Spleen (tissue), 11 donors: Measurements from ENCODE around the gene SLC4A8. TPM values are rescaled to one million over a fixed set of nuclear protein-coding genes. Genes with fewer than 3 reads are reported as not detected.

Experiments used
- DNase-seq: peaks from one replicate; pipeline ENCODE4 v3.0.0-alpha.2; 2020
- H3K27ac ChIP-seq, 8 donors: fragments of 200-600 bp; sonication (generic) in 7 of 8; 1 replicate in 4 of 8; 2 replicates in 4 of 8; pipeline versions ENCODE4 v1.5.0 to v1.8.0; 2016 to 2021; ENCODE audit warnings: inconsistent platforms in 4 of 8, mild to moderate bottlenecking in 4 of 8, moderate library complexity in 1 of 8
- H3K27me3 ChIP-seq, 7 donors: fragments of 200-600 bp; sonication (generic) in 6 of 7; replicated peaks in 1 of 7; 1 replicate in 4 of 7; 2 replicates in 3 of 7; pipeline versions ENCODE4 v1.5.0 to v1.8.0; 2016 to 2021; ENCODE audit warnings: inconsistent platforms in 3 of 7, mild to moderate bottlenecking in 1 of 7
- H3K36me3 ChIP-seq, 6 donors: fragments of 200-600 bp; sonication (generic) in 5 of 6; 1 replicate in 4 of 6; 2 replicates in 2 of 6; pipeline versions ENCODE4 v1.5.0 to v1.8.0; 2016 to 2021; ENCODE audit warnings: inconsistent platforms in 2 of 6
- H3K4me1 ChIP-seq, 6 donors: fragments of 200-600 bp; sonication (generic) in 5 of 6; 1 replicate in 3 of 6; 2 replicates in 3 of 6; pipeline versions ENCODE4 v1.5.0 to v1.8.0; 2016 to 2021; ENCODE audit warnings: inconsistent platforms in 3 of 6
- H3K4me3 ChIP-seq, 8 donors: fragments of 200-600 bp; sonication (generic) in 7 of 8; 1 replicate in 4 of 8; 2 replicates in 4 of 8; pipeline versions ENCODE4 v1.5.0 to v1.8.0; 2016 to 2021; ENCODE audit warnings: inconsistent platforms in 4 of 8, mild to moderate bottlenecking in 4 of 8, moderate library complexity in 2 of 8
- H3K9me3 ChIP-seq, 8 donors: fragments of 200-600 bp; sonication (generic) in 7 of 8; 1 replicate in 4 of 8; 2 replicates in 4 of 8; pipeline versions ENCODE4 v1.5.0 to v1.8.0; 2016 to 2021; ENCODE audit warnings: inconsistent platforms in 4 of 8
- POLR2A ChIP-seq, 3 donors: fragments of 450-650 bp; IDR thresholded peaks; one replicate each; pipeline ENCODE4 v1.5.1; 2017; ENCODE audit warnings: antibody characterized with exemption in 3 of 3, mild to moderate bottlenecking in 1 of 3
- POLR2AphosphoS5 ChIP-seq, 3 donors: sonication (generic); formaldehyde crosslinking; IDR thresholded peaks; one replicate each; pipeline ENCODE4 v1.5.1; 2017; ENCODE audit warnings: antibody characterized with exemption in 3 of 3
- WGBS, 5 donors: extraction: QIAGEN DNeasy Blood & Tissue Kit in 3 of 5; methylation state at CpG; one replicate each; pipeline versions ENCODE4 v1.1.5 to v1.1.7; 2013 to 2018; 5-methylcytosine and 5-hydroxymethylcytosine counted together
- intact Hi-C: fragments of 100-400 bp; cut with DNase I; formaldehyde crosslinking; loops from one replicate; pipeline ENCODE4 v1.15.0; 2023; ENCODE audit warnings: low total_unique reads
- polyA plus RNA-seq, 3 donors: library from polyadenylated mRNA; stranded (reverse); fragments of 200-250 nt; gene quantifications; one replicate each; pipeline ENCODE4 v1.2.1, GENCODE V29; 2013
- total RNA-seq, 7 donors: library from RNA; depleted of rRNA in 3 of 7; stranded (reverse); fragments of >200 nt in 3 of 7; fragmentation: NEBNext Ultra II Directional in 4 of 7; extraction: Animal tissue kit (Norgen Biotek cat#: 25700) in 4 of 7; gene quantifications; one replicate each; pipeline versions ENCODE4 v1.1.0 to v1.2.1, GENCODE V29; 2016 to 2021
- TF ChIP-seq, protein P1 (sequence below), 11 experiments: fragments of 200-600 bp in 7 of 11; fragments of 450-650 bp in 4 of 11; sonication (generic) in 4 of 11; IDR thresholded peaks in 8 of 11; conservative IDR thresholded peaks in 3 of 11; 1 replicate in 7 of 11; 2 replicates in 4 of 11; pipeline versions ENCODE4 v1.4.0 to v1.8.0; 2016 to 2021; ENCODE audit warnings: antibody characterized with exemption in 11 of 11, inconsistent platforms in 4 of 11, mild to moderate bottlenecking in 1 of 11
- donor health status: healthy with polysubstance abuse.
- donor health status: DM: no; HTN: no; CAD: no; lungs with moderate emphysema.
- donor health status: DM: no; HTN: no; CAD: no.
- donor health status: Bipolar disorder and iron deficiency.
- donor health status: healthy.
- donor health status: DM: no; HTN: no; CAD: no.
- donor health status: DM: yes; HTN: yes; CAD: no.

The SLC4A8 gene
- total and polyA plus RNA-seq, 10 donors, result 0.88 to 9.7 (median 4.8) TPM

- WGBS, 5 donors, result 57 to 71% (median 65%) methylated on average over 2 of the region's 2 CpGs
- Histone ChIP-seq H3K27me3 (peaks cover 0 to 14% (median 0%) of the 10 kb centered on the region in 7 donors), H3K4me3 (no peak overlapping the region), H3K27ac (peak overlapping the region in 2 of 8 donors; percentile 14 to 38), H3K4me1 (peaks cover 14 to 71% (median 65%) of the 10 kb centered on the region in 6 donors), H3K9me3 (no peaks in the 10 kb centered on the region), H3K36me3 (peaks cover 0 to 6% (median 0%) of the 10 kb centered on the region in 6 donors)
- TF ChIP-seq POLR2A (IDR thresholded peaks at IDR 0.05) (no peak), POLR2AphosphoS5 (IDR thresholded peaks at IDR 0.05) (no peak)
- TF ChIP-seq, protein P1, sequence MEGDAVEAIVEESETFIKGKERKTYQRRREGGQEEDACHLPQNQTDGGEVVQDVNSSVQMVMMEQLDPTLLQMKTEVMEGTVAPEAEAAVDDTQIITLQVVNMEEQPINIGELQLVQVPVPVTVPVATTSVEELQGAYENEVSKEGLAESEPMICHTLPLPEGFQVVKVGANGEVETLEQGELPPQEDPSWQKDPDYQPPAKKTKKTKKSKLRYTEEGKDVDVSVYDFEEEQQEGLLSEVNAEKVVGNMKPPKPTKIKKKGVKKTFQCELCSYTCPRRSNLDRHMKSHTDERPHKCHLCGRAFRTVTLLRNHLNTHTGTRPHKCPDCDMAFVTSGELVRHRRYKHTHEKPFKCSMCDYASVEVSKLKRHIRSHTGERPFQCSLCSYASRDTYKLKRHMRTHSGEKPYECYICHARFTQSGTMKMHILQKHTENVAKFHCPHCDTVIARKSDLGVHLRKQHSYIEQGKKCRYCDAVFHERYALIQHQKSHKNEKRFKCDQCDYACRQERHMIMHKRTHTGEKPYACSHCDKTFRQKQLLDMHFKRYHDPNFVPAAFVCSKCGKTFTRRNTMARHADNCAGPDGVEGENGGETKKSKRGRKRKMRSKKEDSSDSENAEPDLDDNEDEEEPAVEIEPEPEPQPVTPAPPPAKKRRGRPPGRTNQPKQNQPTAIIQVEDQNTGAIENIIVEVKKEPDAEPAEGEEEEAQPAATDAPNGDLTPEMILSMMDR (IDR thresholded peaks at IDR 0.05 in 8 of 11, conservative IDR thresholded peaks at IDR 0.05 in 3 of 11), result no peak
- DNase-seq, result no peak
- intact Hi-C loops, result no loop called here
These were observed 35.2 kb upstream of the SLC4A8 start for GRCh38 chr12:51389302-51389999.

GRCh38 chr12:51390457-51390856, 34.2 kb upstream of the SLC4A8 start:
- WGBS, 5 donors, result 74 to 79% (median 76%) methylated on average over 6 of the region's 6 CpGs
- intact Hi-C loops, result no loop called here
- Histone ChIP-seq H3K4me3 (peak overlapping the region in 7 of 8 donors; percentile 67 to 80 (median 70)), H3K36me3 (no peaks in the 10 kb centered on the region), H3K9me3 (no peaks in the 10 kb centered on the region), H3K27ac (peak overlapping the region in 6 of 8 donors; percentile 73 to 89 (median 82)), H3K4me1 (peaks cover 22 to 82% (median 75%) of the 10 kb centered on the region in 6 donors), H3K27me3 (peaks cover 0 to 14% (median 0%) of the 10 kb centered on the region in 7 donors)
- no peak for TF ChIP-seq POLR2A (IDR thresholded peaks at IDR 0.05)
- no peak for TF ChIP-seq POLR2AphosphoS5 (IDR thresholded peaks at IDR 0.05)
- TF ChIP-seq, protein P1 (IDR thresholded peaks at IDR 0.05 in 8 of 11, conservative IDR thresholded peaks at IDR 0.05 in 3 of 11), result no peak
- no peak for DNase-seq

GRCh38 chr12:51390891-51391282, 33.7 kb upstream of the SLC4A8 start:
- TF ChIP-seq, protein P1 (IDR thresholded peaks at IDR 0.05 in 8 of 11, conservative IDR thresholded peaks at IDR 0.05 in 3 of 11), result no peak
- TF ChIP-seq POLR2AphosphoS5 (IDR thresholded peaks at IDR 0.05), result peak in 1 of 3 donors; percentile 4
- TF ChIP-seq POLR2A (IDR thresholded peaks at IDR 0.05), result no peak
- intact Hi-C loops, result no loop called here
- peak; percentile 85 for DNase-seq
- Histone ChIP-seq H3K27ac (peak overlapping the region; percentile 24 to 89 (median 80)), H3K36me3 (no peaks in the 10 kb centered on the region), H3K4me1 (peaks cover 24 to 86% (median 79%) of the 10 kb centered on the region in 6 donors), H3K27me3 (peaks cover 0 to 14% (median 0%) of the 10 kb centered on the region in 7 donors), H3K9me3 (no peaks in the 10 kb centered on the region), H3K4me3 (peak overlapping the region; percentile 52 to 80 (median 70))
- WGBS, 5 donors, result 10 to 27% (median 15%) methylated on average over 7 to 8 of the region's 8 CpGs
